ENCODE measurements around the gene SH2B3. TPM values are rescaled to one million over a fixed set of nuclear protein-coding genes. Genes with fewer than 3 reads are reported as not detected.

SH2B3 gene
- total and polyA plus RNA-seq, 2 donors (not counting 1 experiment from before 2014, with no cell fraction given), result 21.9 to 69.4 TPM

DNA sequence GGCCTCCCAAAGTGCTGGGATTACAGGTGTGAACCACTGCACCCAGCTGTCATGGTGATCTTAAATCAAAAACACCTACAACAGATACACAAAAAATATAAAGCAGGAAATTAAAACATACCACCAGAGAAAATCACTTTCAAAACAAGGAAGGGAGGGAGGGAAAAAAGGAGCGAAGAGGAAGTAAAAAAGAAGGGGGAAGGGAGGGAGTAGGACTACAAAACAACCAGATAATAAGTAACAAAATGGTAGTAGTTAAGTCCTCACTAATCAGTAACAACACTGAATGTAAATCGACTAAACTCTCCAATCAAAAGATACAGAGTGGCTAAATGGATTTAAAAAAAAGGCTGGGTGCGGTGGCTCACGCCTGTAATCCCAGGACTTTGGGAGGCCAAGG is 89.0 kb downstream of the SH2B3 start:
- Histone ChIP-seq H4K20me1 (ENCODE audit: control insufficient read depth, insufficient read depth, low read length, poor library complexity, severe bottlenecking) (no peaks in the 10 kb centered on the region), H3K9ac (ENCODE audit: low read length) (no peak overlapping the region), H2AFZ (ENCODE audit: insufficient read depth, low read depth, low read length, poor library complexity, severe bottlenecking) (no peak overlapping the region), H3K36me3 (replicated peaks in 1 of 2; ENCODE audit: control extremely low read depth in 1 of 2, control insufficient read depth in 1 of 2, extremely low read depth in 1 of 2, insufficient read depth in 2 of 2, low read length in 1 of 2) (peaks cover 6 to 20% of the 10 kb centered on the region in 2 experiments), H3K27ac (ENCODE audit: low read length in 2 of 2) (no peak overlapping the region), H3K27me3 (replicated peaks in 1 of 4; ENCODE audit: control extremely low read depth in 1 of 4, control insufficient read depth in 3 of 4, insufficient read depth in 4 of 4, low read length in 3 of 4) (no peaks in the 10 kb centered on the region), H3K4me2 (replicated peaks; ENCODE audit: low read depth, low read length, poor library complexity, severe bottlenecking) (no peak overlapping the region), H3K79me2 (ENCODE audit: control insufficient read depth, insufficient read depth, low read length) (peaks cover 2% of the 10 kb centered on the region), H3K4me1 (ENCODE audit: control insufficient read depth in 2 of 2, insufficient read depth in 2 of 2, low read length in 2 of 2) (no peaks in the 10 kb centered on the region), H3K4me3 (ENCODE audit: control extremely low read depth in 1 of 5, extremely low read depth in 1 of 5, insufficient read depth in 1 of 5, low read depth in 2 of 5, low read length in 4 of 5) (no peak overlapping the region), H3K9me3 (ENCODE audit: control extremely low read depth in 1 of 3, control insufficient read depth in 2 of 3, insufficient read depth in 1 of 3, low read length in 2 of 3) (no peaks in the 10 kb centered on the region)
- Mint-ChIP-seq H3K4me3 (no peak overlapping the region), H3K27me3 (no peaks in the 10 kb centered on the region), H3K4me1 (peaks cover 4% of the 10 kb centered on the region), H3K9me3 (ENCODE audit: insufficient read depth) (no peaks in the 10 kb centered on the region), H3K27ac (no peak overlapping the region)
- intact Hi-C loops (cut with micrococcal nuclease), result no loop called here
- no peak for TF ChIP-seq EZH2 (IDR thresholded peaks at IDR 0.05; ENCODE audit: borderline replicate concordance, insufficient read depth, low read depth, low read length, poor library complexity, severe bottlenecking)
- TF ChIP-seq, protein P1, sequence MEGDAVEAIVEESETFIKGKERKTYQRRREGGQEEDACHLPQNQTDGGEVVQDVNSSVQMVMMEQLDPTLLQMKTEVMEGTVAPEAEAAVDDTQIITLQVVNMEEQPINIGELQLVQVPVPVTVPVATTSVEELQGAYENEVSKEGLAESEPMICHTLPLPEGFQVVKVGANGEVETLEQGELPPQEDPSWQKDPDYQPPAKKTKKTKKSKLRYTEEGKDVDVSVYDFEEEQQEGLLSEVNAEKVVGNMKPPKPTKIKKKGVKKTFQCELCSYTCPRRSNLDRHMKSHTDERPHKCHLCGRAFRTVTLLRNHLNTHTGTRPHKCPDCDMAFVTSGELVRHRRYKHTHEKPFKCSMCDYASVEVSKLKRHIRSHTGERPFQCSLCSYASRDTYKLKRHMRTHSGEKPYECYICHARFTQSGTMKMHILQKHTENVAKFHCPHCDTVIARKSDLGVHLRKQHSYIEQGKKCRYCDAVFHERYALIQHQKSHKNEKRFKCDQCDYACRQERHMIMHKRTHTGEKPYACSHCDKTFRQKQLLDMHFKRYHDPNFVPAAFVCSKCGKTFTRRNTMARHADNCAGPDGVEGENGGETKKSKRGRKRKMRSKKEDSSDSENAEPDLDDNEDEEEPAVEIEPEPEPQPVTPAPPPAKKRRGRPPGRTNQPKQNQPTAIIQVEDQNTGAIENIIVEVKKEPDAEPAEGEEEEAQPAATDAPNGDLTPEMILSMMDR (IDR thresholded peaks at IDR 0.05), result no peak
- ATAC-seq (ENCODE audit: low read depth), result no peak
- POLR2A ChIA-PET, result interaction anchor here (0.7 kb wide), 1 partner anchor 8 kb away, joined by 4 read pairs; no protein-coding TSS in a partner anchor
- CTCF ChIA-PET, result interaction anchor here (1.3 kb wide), 1 partner anchor 98 kb away, joined by 4 read pairs; no protein-coding TSS in a partner anchor
- DNase-seq, result no peak
- WGBS (ENCODE audit: insufficient coverage), result 100% methylated on average over 2 of the region's 4 CpGs

Other genes with a start within 250 kb of the SH2B3 start
- gene PHETA1, start 36.8 kb upstream of the SH2B3 start, total RNA-seq, result 9.4 and 12.1 TPM in 2 replicates
- gene PHETA1, start 36.8 kb upstream of the SH2B3 start, polyA plus RNA-seq, result 7.3 and 7.4 TPM in 2 replicates
- gene ATXN2, start 193.4 kb downstream of the SH2B3 start, total RNA-seq, result 81.2 and 83.8 TPM in 2 replicates
- gene ATXN2, start 193.4 kb downstream of the SH2B3 start, polyA plus RNA-seq, result 23.3 and 28.2 TPM in 2 replicates